ENCODE results near the gene FAM184A.

FAM184A gene

GRCh38 chr6:118933855-118934460, 144.5 kb downstream of the FAM184A start:
- peak overlapping the region; percentile 64 for H3K4me3 ChIP-seq (ENCODE audit: low read depth, low read length)
- TF ChIP-seq CTCF (IDR thresholded peaks at IDR 0.05; ENCODE audit: borderline replicate concordance, insufficient read depth, low read depth, low read length) = no peak

GRCh38 chr6:118932421-118932820, 146.0 kb downstream of the FAM184A start:
- H3K4me3 ChIP-seq (ENCODE audit: low read depth, low read length) = no peak overlapping the region
- no peak for TF ChIP-seq CTCF (IDR thresholded peaks at IDR 0.05; ENCODE audit: borderline replicate concordance, insufficient read depth, low read depth, low read length)

DNA sequence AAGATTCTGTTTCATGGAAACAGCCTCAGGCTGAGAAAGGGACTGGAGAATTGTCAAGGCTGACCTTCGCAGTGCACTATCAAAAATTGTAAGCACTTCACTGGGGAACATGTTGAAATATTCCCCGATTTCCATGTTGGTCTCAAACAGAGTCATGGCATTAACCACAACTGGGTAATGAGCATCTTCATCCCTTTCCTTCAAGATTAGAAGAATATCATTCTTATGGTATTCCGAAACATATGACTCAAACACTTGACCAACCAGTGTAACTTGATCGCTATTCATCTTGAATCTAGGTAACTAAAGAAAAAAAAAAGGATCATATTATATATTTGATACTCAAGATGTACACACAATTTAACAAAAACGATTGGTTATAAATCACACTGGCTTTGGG, 147.0 kb downstream of the FAM184A start:
- TF ChIP-seq CTCF (IDR thresholded peaks at IDR 0.05; ENCODE audit: borderline replicate concordance, insufficient read depth, low read depth, low read length) = no peak
- no peak overlapping the region for H3K4me3 ChIP-seq (ENCODE audit: low read depth, low read length)

DNA sequence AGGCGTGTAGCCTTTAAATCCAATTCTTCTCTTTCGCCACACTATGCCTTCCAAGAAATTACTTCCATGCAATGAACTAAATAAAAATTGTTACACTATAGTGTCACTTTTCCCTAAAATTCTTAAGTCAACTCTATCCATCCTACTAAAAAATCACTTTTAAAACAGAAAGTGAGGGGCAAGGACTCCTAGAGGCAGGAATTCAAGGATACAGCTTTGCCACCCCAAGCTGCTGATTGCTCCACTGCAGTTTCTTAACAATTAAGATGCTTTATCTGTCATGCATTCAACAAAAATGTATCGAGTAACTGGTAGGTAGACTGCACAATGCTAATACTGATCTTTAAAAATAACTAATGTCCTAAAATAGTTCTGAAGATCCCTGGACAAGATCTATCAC, 147.8 kb downstream of the FAM184A start:
- no peak overlapping the region for H3K4me3 ChIP-seq (ENCODE audit: low read depth, low read length)
- no peak for TF ChIP-seq CTCF (IDR thresholded peaks at IDR 0.05; ENCODE audit: borderline replicate concordance, insufficient read depth, low read depth, low read length)

GRCh38 chr6:118923035-118923434, 155.4 kb downstream of the FAM184A start:
- TF ChIP-seq CTCF (IDR thresholded peaks at IDR 0.05; ENCODE audit: borderline replicate concordance, insufficient read depth, low read depth, low read length) = no peak
- H3K4me3 ChIP-seq (ENCODE audit: low read depth, low read length) = no peak overlapping the region

DNA sequence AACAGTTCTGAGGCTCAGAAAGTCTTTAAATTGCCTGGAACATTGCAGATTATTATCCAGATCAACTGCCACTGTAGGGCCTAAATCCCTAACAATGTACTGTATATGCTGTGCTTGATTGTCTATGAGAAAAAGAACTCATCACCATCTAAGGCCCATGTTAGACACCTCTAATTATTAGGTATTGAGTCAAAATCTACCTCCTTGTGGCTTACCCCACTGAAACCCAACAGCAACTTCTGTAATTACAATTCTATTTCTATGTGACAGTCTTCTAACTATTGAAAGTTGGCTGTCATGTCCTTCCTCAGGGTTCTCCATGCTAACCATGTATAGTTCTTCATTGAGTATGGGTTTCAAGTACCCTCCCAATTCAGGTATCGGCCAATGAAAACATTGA, 157.4 kb downstream of the FAM184A start:
- no peak overlapping the region for H3K4me3 ChIP-seq (ENCODE audit: low read depth, low read length)

More for the DNA sequence above, 157.4 kb downstream of the FAM184A start:
- TF ChIP-seq CTCF (IDR thresholded peaks at IDR 0.05; ENCODE audit: borderline replicate concordance, insufficient read depth, low read depth, low read length) = no peak

Data from GM12875 (cell line).